HFF-Myc (cell line): ENCODE results near the gene BAMBI.
"Not testable (repeated sequence)": the region's sequence is repeated elsewhere in the genome, so short reads cannot be mapped to it uniquely, and the experiment has no call there.

ENCODE experiments used
- DNase-seq: peaks from one replicate; pipeline ENCODE4 v3.0.0-alpha.2; 2011; ENCODE audit warnings: low read depth; ENCODE audit errors: extremely low read depth
- H3K4me3 ChIP-seq: replicated peaks from 2 replicates; pipeline ENCODE4 v1.5.1; 2011; ENCODE audit warnings: low read depth, mild to moderate bottlenecking, control low read depth, low read length
- CTCF ChIP-seq: IDR thresholded peaks from 2 replicates; pipeline ENCODE4 v1.5.1; 2012; ENCODE audit warnings: mild to moderate bottlenecking, low read depth, low read length, control low read depth; ENCODE audit errors: missing control alignments

Gene BAMBI

DNA sequence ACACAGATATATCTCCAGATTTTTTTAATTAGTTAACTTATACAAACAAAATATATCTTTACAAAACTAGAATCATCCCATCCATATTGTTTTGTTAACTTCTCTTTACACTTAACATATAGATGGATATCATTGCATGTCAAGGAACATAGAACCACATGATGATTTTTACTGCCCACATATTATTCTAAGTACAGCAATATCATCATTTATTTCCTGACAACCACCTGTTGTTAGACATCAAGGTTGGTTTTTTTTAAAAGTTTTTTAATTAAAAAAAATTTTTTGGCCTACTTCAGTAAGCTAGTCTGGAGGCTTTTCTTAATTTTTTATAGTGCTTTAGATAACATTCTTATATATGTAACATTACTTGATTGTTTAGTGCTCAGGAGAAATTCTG is 38.9 kb upstream of the BAMBI start:
- TF ChIP-seq CTCF, result no peak
- no peak overlapping the region for H3K4me3 ChIP-seq
- no peak for DNase-seq

DNA sequence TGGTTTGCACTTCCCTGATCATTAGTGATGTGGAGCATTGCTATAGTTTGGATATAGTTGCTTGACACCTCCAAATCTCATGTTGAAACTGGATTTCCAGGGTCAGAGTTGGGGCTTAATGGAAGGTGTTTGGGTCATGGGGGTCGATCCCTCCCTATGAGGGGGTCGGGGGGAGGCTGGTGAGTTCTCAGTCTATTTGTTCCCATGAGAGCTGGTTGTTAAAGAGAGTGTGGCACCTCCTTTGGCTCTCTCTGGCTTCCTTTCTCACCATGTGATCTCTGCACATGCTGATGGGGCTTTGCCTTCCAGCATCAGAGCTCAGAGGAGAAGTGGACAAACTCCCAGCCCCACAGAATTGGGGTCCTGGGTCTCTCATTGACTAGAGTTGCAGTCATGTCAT is 36.8 kb upstream of the BAMBI start:
- DNase-seq, result no peak
- no peak for TF ChIP-seq CTCF
- H3K4me3 ChIP-seq, result no peak overlapping the region

DNA sequence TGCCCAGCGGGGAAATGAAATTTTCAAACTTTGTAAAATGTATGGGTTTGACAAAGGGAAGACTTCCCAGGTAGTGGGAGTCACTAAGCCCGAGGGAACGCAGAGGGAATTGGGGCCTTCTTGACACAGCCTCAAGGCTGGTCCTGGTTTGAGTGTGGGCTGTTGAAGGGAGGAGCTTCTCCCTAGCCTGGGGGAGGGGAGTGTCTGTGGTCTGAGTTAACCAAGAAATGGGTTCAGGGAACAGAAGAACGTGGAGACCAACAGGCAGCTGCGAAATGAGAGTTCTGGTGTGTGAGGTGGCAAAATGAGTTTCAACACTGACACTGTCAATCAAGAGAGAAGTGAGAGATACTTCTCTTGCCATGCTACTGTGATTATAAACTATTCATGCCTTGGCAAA is 32.7 kb upstream of the BAMBI start:
- DNase-seq, result no peak
- TF ChIP-seq CTCF, result no peak
- H3K4me3 ChIP-seq, result no peak overlapping the region

DNA sequence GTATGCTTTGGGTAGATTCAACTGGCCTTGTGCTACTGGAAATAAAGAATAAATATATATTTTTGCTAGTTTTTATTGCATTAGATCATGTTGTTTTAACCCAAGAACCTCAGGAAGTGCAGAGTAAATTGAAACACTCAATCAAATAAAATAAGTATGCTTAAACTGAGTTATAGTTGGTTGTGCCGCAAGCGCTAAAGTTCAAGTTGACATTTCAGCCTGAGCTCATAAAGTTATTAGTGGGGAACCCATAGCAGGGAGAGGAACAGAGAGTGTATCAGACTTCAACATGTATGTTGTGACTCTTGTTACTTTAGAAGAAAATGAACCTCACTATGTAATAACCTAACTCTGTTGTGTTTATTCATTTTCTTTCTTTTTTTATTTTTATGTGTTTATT is 25.2 kb upstream of the BAMBI start:
- no peak for TF ChIP-seq CTCF
- no peak overlapping the region for H3K4me3 ChIP-seq
- DNase-seq, result no peak

DNA sequence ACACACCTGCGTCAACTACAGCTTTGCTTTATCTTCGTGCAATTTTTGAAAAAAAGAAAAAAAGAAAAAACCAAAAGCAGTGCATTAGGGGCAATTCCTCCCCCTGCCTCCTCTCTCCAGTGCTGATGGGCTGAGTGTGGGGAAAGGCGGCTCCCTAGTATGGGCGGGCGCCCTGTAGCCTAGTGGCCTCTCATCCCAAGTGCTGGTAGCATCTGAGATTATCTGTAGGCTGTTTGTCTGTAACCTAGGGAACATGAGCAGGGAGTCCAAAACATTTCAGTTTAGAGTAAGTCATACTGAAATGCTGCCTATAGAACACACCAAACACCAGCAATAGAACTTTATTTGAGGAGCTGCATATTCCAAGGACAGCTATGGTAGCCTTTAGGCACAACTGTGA is 24.6 kb upstream of the BAMBI start:
- H3K4me3 ChIP-seq, result no peak overlapping the region
- no peak for TF ChIP-seq CTCF
- no peak for DNase-seq

DNA sequence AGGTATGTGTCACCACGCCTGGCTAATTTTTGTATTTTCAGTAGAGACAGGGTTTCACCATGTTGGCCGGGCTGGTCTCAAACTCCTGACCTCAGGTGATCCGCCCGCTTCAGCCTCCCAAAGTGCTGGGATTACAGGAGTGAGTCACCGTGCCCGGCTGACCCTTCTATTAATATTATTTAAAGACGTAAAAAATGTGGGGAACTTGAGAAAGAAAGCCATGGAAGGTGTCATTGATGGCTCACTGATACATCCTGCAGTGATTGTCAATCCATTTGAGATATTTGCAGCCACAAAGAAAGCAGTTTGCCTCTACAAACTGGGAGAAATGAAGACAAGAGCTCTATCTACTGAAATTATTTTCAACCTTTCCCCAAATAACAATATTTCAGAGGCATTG is 18.5 kb upstream of the BAMBI start:
- H3K4me3 ChIP-seq, DNase-seq: not testable (repeated sequence)

DNA sequence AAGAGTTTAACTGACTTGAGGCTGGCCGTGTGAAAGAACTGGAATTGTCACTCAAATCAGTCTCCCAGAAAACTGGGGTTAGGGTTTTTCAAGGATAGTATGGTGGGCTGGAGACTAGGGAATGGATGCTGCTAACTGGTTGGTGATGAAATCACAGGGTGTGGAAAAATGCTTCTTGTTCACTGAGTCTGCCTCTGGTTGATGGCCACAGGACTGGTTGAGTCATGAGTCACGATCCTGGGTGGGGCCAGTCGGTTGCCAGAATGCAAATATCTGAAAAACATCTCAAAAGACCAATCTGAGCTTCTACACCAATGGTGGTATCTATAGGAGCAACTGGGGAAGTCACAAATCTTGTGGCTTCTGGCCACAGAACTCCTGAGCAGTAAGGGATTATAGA is 16.3 kb upstream of the BAMBI start:
- no peak overlapping the region for H3K4me3 ChIP-seq
- no peak for TF ChIP-seq CTCF
- peak; percentile 26 for DNase-seq
